NCI-H510A (cell line): Measurements from ENCODE around the gene GPR35.
A peak's percentile ranks its signal among the peaks of the same experiment; 100 is the strongest.

ENCODE experiments used
- DNase-seq: peaks from one replicate; lab custom pipeline; 2025; lab: John Stamatoyannopoulos, UW

Gene GPR35

GRCh38 chr2:240638512-240639160 lies 13.4 kb downstream of the GPR35 start:
- no peak for DNase-seq

GRCh38 chr2:240639566-240639965 lies 14.3 kb downstream of the GPR35 start:
- no peak for DNase-seq

- DNase-seq = peak; percentile 32
Measured at GRCh38 chr2:240640939-240641338, 15.7 kb downstream of the GPR35 start.

- DNase-seq = no peak
Measured at GRCh38 chr2:240642061-240642805, 17.0 kb downstream of the GPR35 start.

GRCh38 chr2:240642806-240643092 lies 17.5 kb downstream of the GPR35 start:
- no peak for DNase-seq

GRCh38 chr2:240643093-240643810 lies 18.0 kb downstream of the GPR35 start:
- no peak for DNase-seq

- no peak for DNase-seq
Measured at GRCh38 chr2:240643811-240644150, 18.5 kb downstream of the GPR35 start.

GRCh38 chr2:240644171-240644651 lies 18.9 kb downstream of the GPR35 start:
- no peak for DNase-seq

GRCh38 chr2:240644859-240645301 lies 19.6 kb downstream of the GPR35 start:
- no peak for DNase-seq

- DNase-seq = no peak
Measured at GRCh38 chr2:240645346-240645745, 20.1 kb downstream of the GPR35 start.

GRCh38 chr2:240645801-240646175 lies 20.5 kb downstream of the GPR35 start:
- DNase-seq = no peak

GRCh38 chr2:240646176-240646899 lies 21.1 kb downstream of the GPR35 start:
- DNase-seq = no peak

GRCh38 chr2:240646900-240647502 lies 21.7 kb downstream of the GPR35 start:
- no peak for DNase-seq

GRCh38 chr2:240647503-240648154 lies 22.3 kb downstream of the GPR35 start:
- no peak for DNase-seq

- DNase-seq = no peak
Measured at GRCh38 chr2:240648155-240648649, 22.9 kb downstream of the GPR35 start.

- DNase-seq = no peak
Measured at GRCh38 chr2:240648650-240649275, 23.5 kb downstream of the GPR35 start.

- DNase-seq = no peak
Measured at GRCh38 chr2:240649331-240649730, 24.1 kb downstream of the GPR35 start.

- no peak for DNase-seq
Measured at GRCh38 chr2:240650254-240650965, 25.1 kb downstream of the GPR35 start.

- DNase-seq = no peak
Measured at GRCh38 chr2:240651185-240651584, 25.9 kb downstream of the GPR35 start.
